RWPE2 (cell line): Measurements from ENCODE around the gene MTERF1.

Experiments
- ATAC-seq: fragments of 200-7000 bp; cut with Tn5 transposase; 3 replicates; pipeline ENCODE4 v1.9.1; 2021; ENCODE audit warnings: low read depth
- DNase-seq: peaks from one replicate; pipeline ENCODE4 v3.0.0-alpha.2; 2020; ENCODE audit warnings: low spot score
- H3K27ac ChIP-seq: fragments of 450-650 bp; 2 replicates; pipeline ENCODE4 v1.5.1; 2017; ENCODE audit warnings: mild to moderate bottlenecking; ENCODE audit not compliant: poor library complexity, severe bottlenecking
- H3K27me3 ChIP-seq: fragments of 250-450 bp; sonication (Bioruptor Pico); 2 replicates; pipeline ENCODE4 v1.5.1; 2021; ENCODE audit warnings: mild to moderate bottlenecking, moderate library complexity; ENCODE audit not compliant: insufficient read depth, poor library complexity, severe bottlenecking
- H3K36me3 ChIP-seq: fragments of 250-450 bp; sonication (Bioruptor Pico); 2 replicates; pipeline ENCODE4 v1.5.1; 2020; ENCODE audit warnings: low read depth, mild to moderate bottlenecking, moderate library complexity
- H3K4me1 ChIP-seq: fragments of 250-450 bp; sonication (Bioruptor Pico); 2 replicates; pipeline ENCODE4 v1.5.1; 2021; ENCODE audit warnings: mild to moderate bottlenecking, moderate library complexity; ENCODE audit not compliant: insufficient read depth, poor library complexity, severe bottlenecking
- H3K4me3 ChIP-seq: fragments of 250-450 bp; sonication (Bioruptor Pico); 2 replicates; pipeline ENCODE4 v1.5.1; 2021; ENCODE audit warnings: mild to moderate bottlenecking, moderate library complexity; ENCODE audit not compliant: severe bottlenecking
- H3K9me3 ChIP-seq: fragments of 250-450 bp; sonication (Bioruptor Pico); 2 replicates; pipeline ENCODE4 v1.5.1; 2021; ENCODE audit warnings: mild to moderate bottlenecking, moderate library complexity; ENCODE audit not compliant: severe bottlenecking
- TF ChIP-seq, protein P1 (sequence below): fragments of 450-650 bp; IDR thresholded peaks from one replicate; pipeline ENCODE4 v1.5.1; 2017; ENCODE audit warnings: mild to moderate bottlenecking, moderate library complexity; ENCODE audit not compliant: poor library complexity, severe bottlenecking

Gene MTERF1

DNA sequence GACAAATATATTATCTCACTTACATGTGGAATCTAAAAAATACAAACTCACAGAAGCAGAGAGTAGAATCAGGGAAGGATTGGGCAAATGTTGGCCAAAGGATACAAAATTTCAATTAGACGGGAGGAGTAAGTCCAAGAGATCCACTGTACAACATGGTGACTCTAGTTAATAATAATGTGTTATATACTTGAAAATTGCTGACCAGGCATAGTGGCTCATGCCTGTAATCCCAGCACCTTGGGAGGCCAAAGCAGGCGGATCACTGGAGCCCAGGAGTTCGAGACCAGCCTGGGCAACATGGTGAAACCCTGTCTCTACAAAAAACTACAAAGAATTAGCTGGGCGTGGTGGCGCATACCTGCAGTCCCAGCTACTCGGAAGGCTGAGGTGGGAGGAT is 16.4 kb downstream of the MTERF1 start:
- no peak overlapping the region for H3K4me3 ChIP-seq
- no peaks in the 10 kb centered on the region for H3K27me3 ChIP-seq
- ATAC-seq = no peak
- H3K27ac ChIP-seq = no peak overlapping the region
- H3K9me3 ChIP-seq = no peaks in the 10 kb centered on the region
- no peaks in the 10 kb centered on the region for H3K36me3 ChIP-seq
- no peaks in the 10 kb centered on the region for H3K4me1 ChIP-seq
- DNase-seq = no peak
- TF ChIP-seq, protein P1, sequence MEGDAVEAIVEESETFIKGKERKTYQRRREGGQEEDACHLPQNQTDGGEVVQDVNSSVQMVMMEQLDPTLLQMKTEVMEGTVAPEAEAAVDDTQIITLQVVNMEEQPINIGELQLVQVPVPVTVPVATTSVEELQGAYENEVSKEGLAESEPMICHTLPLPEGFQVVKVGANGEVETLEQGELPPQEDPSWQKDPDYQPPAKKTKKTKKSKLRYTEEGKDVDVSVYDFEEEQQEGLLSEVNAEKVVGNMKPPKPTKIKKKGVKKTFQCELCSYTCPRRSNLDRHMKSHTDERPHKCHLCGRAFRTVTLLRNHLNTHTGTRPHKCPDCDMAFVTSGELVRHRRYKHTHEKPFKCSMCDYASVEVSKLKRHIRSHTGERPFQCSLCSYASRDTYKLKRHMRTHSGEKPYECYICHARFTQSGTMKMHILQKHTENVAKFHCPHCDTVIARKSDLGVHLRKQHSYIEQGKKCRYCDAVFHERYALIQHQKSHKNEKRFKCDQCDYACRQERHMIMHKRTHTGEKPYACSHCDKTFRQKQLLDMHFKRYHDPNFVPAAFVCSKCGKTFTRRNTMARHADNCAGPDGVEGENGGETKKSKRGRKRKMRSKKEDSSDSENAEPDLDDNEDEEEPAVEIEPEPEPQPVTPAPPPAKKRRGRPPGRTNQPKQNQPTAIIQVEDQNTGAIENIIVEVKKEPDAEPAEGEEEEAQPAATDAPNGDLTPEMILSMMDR = no peak

DNA sequence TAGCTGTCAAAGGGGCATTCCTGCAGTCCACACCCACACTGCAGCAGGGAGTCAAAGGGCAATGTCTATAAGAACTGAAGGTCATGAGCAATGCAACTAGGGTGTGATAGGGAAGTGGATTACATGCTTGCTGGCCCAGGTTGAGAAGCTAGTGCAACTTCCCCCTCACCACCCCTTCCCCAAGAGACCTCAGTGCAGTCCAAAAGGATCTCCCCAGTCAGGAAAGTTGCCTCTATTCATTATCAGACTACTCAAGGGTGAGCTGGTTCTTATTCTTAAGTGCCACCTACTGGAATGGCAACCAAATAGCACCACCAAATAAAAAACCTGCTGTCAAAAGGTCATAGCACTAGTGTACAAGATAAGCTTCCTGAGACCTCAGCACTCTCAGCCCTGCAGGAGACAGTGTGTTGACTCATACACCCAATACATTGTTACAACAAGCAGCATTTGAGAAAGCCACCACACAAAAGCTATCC is 28.2 kb downstream of the MTERF1 start:
- Histone ChIP-seq H3K27me3 (no peaks in the 10 kb centered on the region), H3K4me1 (peaks cover 13% of the 10 kb centered on the region), H3K36me3 (no peaks in the 10 kb centered on the region), H3K4me3 (no peak overlapping the region), H3K9me3 (no peaks in the 10 kb centered on the region), H3K27ac (peak overlapping the region; percentile 76)
- TF ChIP-seq, protein P1 = peak; percentile 38
- ATAC-seq = peak; percentile 28; the same call in 2 of the 3 replicates
- no peak for DNase-seq

DNA sequence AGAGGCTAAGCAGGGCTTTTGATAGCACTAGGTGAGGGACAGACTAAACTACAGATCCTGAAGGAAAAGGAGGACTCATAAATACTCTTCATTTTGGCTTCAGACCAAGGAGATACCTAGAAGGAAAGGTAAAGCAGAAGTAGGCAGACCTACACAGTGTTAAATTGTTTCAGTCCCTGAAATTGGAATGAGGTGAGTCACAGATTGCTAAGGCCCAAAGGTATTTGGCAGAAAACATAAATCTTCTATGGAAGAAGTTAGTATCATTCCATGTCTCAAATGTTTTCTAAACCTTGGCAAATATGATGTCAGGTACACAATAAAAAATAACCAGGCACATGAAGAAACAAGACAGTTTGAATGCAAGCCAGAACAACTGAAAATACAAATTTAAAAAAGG is 30.0 kb downstream of the MTERF1 start:
- no peaks in the 10 kb centered on the region for H3K9me3 ChIP-seq
- H3K27ac ChIP-seq = peak overlapping the region; percentile 76
- ATAC-seq = peak; percentile 98
- no peaks in the 10 kb centered on the region for H3K27me3 ChIP-seq
- H3K4me1 ChIP-seq = peaks cover 16% of the 10 kb centered on the region
- H3K36me3 ChIP-seq = no peaks in the 10 kb centered on the region
- H3K4me3 ChIP-seq = no peak overlapping the region
- DNase-seq = no peak
- TF ChIP-seq, protein P1 = no peak

DNA sequence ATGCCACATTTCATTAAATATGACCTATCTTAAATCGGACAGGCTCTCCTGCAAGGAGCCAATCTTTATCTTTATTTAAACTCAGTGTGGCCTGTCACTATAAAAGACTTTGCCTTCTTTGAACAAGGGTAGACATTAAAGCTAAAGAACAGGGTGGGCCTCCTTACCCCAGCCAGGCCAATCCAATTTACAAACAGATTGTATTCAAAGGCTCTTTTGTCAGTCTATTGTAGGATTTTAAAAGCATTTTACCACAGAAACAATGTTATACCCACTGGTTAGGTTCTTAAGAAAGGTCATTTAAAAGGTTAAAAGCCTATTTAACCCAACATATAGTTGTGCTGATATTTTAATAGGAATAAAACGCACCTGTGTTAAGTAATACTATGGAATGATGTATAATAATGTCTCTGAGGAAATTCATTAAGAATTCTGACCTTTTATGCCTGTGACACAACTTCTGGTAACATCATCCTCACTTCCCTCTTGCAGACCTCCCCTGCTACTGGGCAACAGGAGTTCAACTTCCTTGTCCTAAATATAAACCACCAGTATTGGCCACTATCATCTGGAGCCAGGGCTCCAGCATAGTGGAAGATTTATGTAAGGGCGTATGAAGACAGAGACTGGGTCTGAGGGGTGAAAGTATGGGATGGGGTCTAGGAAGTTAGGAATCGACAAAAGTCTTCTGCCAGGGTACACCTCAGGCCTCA is 32.5 kb downstream of the MTERF1 start:
- no peak overlapping the region for H3K27ac ChIP-seq
- no peak for ATAC-seq

DNA sequence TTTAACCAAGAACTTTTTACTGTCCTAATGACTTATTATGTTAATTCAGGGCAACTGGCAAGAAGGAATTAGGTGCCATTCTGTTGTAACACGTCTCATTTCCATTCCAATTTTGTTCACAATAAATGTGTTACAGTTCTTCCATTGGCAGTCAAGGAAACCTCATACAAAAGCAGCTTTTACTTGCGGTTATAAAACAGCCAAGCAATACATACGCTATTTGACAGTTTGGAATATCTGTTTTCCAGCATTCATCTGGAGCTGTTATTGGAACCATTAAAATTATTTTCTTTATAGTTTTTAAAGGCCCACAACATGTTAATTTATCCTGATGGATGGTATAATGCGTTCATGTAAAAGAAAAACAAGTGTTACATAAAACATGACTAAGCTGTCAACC is 33.3 kb downstream of the MTERF1 start:
- Histone ChIP-seq H3K4me1 (peaks cover 16% of the 10 kb centered on the region), H3K4me3 (no peak overlapping the region), H3K36me3 (no peaks in the 10 kb centered on the region), H3K27me3 (no peaks in the 10 kb centered on the region), H3K27ac (no peak overlapping the region), H3K9me3 (no peaks in the 10 kb centered on the region)
- DNase-seq = no peak
- ATAC-seq = no peak
- TF ChIP-seq, protein P1 = no peak

More for the DNA sequence above, 32.5 kb downstream of the MTERF1 start:
- H3K4me3 ChIP-seq = no peak overlapping the region
- H3K4me1 ChIP-seq = peaks cover 16% of the 10 kb centered on the region
- no peaks in the 10 kb centered on the region for H3K9me3 ChIP-seq
- TF ChIP-seq, protein P1 = no peak
- no peak for DNase-seq
- H3K27me3 ChIP-seq = no peaks in the 10 kb centered on the region
- H3K36me3 ChIP-seq = no peaks in the 10 kb centered on the region
